ENCODE results near the gene SNAI3. TPM values are rescaled to one million over a fixed set of nuclear protein-coding genes. Genes with fewer than 3 reads are reported as not detected.

Gene SNAI3
- total and polyA plus RNA-seq, 2 of the 8 experiments (the other 6 are each of a cell fraction or from before 2014, with no cell fraction given): 8.5 to 13.3 TPM

DNA sequence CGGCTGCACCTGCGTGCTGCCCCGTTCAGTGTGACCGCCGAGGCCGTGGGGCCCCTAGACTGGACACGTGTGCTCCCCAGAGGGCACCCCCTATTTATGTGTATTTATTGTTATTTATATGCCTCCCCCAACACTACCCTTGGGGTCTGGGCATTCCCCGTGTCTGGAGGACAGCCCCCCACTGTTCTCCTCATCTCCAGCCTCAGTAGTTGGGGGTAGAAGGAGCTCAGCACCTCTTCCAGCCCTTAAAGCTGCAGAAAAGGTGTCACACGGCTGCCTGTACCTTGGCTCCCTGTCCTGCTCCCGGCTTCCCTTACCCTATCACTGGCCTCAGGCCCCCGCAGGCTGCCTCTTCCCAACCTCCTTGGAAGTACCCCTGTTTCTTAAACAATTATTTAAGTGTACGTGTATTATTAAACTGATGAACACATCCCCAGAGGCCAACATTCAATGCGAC lies 46.2 kb downstream of the SNAI3 start (continued):
- TF ChIP-seq, protein P1, sequence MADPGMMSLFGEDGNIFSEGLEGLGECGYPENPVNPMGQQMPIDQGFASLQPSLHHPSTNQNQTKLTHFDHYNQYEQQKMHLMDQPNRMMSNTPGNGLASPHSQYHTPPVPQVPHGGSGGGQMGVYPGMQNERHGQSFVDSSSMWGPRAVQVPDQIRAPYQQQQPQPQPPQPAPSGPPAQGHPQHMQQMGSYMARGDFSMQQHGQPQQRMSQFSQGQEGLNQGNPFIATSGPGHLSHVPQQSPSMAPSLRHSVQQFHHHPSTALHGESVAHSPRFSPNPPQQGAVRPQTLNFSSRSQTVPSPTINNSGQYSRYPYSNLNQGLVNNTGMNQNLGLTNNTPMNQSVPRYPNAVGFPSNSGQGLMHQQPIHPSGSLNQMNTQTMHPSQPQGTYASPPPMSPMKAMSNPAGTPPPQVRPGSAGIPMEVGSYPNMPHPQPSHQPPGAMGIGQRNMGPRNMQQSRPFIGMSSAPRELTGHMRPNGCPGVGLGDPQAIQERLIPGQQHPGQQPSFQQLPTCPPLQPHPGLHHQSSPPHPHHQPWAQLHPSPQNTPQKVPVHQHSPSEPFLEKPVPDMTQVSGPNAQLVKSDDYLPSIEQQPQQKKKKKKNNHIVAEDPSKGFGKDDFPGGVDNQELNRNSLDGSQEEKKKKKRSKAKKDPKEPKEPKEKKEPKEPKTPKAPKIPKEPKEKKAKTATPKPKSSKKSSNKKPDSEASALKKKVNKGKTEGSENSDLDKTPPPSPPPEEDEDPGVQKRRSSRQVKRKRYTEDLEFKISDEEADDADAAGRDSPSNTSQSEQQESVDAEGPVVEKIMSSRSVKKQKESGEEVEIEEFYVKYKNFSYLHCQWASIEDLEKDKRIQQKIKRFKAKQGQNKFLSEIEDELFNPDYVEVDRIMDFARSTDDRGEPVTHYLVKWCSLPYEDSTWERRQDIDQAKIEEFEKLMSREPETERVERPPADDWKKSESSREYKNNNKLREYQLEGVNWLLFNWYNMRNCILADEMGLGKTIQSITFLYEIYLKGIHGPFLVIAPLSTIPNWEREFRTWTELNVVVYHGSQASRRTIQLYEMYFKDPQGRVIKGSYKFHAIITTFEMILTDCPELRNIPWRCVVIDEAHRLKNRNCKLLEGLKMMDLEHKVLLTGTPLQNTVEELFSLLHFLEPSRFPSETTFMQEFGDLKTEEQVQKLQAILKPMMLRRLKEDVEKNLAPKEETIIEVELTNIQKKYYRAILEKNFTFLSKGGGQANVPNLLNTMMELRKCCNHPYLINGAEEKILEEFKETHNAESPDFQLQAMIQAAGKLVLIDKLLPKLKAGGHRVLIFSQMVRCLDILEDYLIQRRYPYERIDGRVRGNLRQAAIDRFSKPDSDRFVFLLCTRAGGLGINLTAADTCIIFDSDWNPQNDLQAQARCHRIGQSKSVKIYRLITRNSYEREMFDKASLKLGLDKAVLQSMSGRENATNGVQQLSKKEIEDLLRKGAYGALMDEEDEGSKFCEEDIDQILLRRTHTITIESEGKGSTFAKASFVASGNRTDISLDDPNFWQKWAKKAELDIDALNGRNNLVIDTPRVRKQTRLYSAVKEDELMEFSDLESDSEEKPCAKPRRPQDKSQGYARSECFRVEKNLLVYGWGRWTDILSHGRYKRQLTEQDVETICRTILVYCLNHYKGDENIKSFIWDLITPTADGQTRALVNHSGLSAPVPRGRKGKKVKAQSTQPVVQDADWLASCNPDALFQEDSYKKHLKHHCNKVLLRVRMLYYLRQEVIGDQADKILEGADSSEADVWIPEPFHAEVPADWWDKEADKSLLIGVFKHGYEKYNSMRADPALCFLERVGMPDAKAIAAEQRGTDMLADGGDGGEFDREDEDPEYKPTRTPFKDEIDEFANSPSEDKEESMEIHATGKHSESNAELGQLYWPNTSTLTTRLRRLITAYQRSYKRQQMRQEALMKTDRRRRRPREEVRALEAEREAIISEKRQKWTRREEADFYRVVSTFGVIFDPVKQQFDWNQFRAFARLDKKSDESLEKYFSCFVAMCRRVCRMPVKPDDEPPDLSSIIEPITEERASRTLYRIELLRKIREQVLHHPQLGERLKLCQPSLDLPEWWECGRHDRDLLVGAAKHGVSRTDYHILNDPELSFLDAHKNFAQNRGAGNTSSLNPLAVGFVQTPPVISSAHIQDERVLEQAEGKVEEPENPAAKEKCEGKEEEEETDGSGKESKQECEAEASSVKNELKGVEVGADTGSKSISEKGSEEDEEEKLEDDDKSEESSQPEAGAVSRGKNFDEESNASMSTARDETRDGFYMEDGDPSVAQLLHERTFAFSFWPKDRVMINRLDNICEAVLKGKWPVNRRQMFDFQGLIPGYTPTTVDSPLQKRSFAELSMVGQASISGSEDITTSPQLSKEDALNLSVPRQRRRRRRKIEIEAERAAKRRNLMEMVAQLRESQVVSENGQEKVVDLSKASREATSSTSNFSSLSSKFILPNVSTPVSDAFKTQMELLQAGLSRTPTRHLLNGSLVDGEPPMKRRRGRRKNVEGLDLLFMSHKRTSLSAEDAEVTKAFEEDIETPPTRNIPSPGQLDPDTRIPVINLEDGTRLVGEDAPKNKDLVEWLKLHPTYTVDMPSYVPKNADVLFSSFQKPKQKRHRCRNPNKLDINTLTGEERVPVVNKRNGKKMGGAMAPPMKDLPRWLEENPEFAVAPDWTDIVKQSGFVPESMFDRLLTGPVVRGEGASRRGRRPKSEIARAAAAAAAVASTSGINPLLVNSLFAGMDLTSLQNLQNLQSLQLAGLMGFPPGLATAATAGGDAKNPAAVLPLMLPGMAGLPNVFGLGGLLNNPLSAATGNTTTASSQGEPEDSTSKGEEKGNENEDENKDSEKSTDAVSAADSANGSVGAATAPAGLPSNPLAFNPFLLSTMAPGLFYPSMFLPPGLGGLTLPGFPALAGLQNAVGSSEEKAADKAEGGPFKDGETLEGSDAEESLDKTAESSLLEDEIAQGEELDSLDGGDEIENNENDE (IDR thresholded peaks at IDR 0.05; ENCODE audit: insufficient replicate concordance, low read length): no peak
- TF ChIP-seq PHF8 (conservative IDR thresholded peaks at IDR 0.05; ENCODE audit: low read depth, low read length): no peak
- TF ChIP-seq CTBP2 (IDR thresholded peaks at IDR 0.05; ENCODE audit: borderline replicate concordance, insufficient read depth, insufficient read length, low read length): no peak
- no peak for TF ChIP-seq EZH2 (IDR thresholded peaks at IDR 0.05; ENCODE audit: low read depth, low read length, severe bottlenecking)
- TF ChIP-seq BACH1 (IDR thresholded peaks at IDR 0.05; ENCODE audit: low read length): no peak

Measured in H1 (cell line).